ENCODE results near the gene PTPRM. TPM values are rescaled to one million over a fixed set of nuclear protein-coding genes. Genes with fewer than 3 reads are reported as not detected.

Gene PTPRM
- total and polyA plus RNA-seq, 12 donors: 31.7 to 116 (median 61.2) TPM

- Histone ChIP-seq H3K4me1 (replicated peaks in 1 of 2) (peaks cover 0 to 11% of the 10 kb centered on the region in 2 donors), H3K4me3 (no peak overlapping the region), H3K27ac (no peak overlapping the region), H3K36me3 (replicated peaks in 1 of 2) (no peaks in the 10 kb centered on the region), H3K27me3 (no peaks in the 10 kb centered on the region), H3K9me3 (replicated peaks in 1 of 3) (peaks cover 0 to 8% (median 0%) of the 10 kb centered on the region in 3 donors)
- 78 to 90% (median 83%) methylated on average over 1 of the region's 1 CpG for WGBS, 4 donors
- TF ChIP-seq POLR2A (IDR thresholded peaks at IDR 0.05) (no peak), CTCF (IDR thresholded peaks at IDR 0.05) (no peak)
- no peak for DNase-seq
- intact Hi-C loops (cut with DNase I): no loop called here
Observed at GRCh38 chr18:8034674-8035073, 467.6 kb downstream of the PTPRM start.

GRCh38 chr18:8036551-8036950 lies 469.4 kb downstream of the PTPRM start:
- Histone ChIP-seq H3K27me3 (no peaks in the 10 kb centered on the region), H3K4me3 (no peak overlapping the region), H3K4me1 (replicated peaks in 1 of 2) (peaks cover 0 to 11% of the 10 kb centered on the region in 2 donors), H3K36me3 (replicated peaks in 1 of 2) (no peaks in the 10 kb centered on the region), H3K9me3 (replicated peaks in 1 of 3) (no peaks in the 10 kb centered on the region), H3K27ac (no peak overlapping the region)
- DNase-seq: no peak
- no peak for TF ChIP-seq POLR2A (IDR thresholded peaks at IDR 0.05)
- TF ChIP-seq CTCF (IDR thresholded peaks at IDR 0.05): no peak
- intact Hi-C loops (cut with DNase I): no loop called here
- 64 to 98% (median 88%) methylated on average over 3 of the region's 3 CpGs for WGBS, 4 donors

- H3K4me1 ChIP-seq (replicated peaks in 1 of 2): peaks cover 0 to 11% of the 10 kb centered on the region in 2 donors
- DNase-seq: no peak
- no peaks in the 10 kb centered on the region for H3K9me3 ChIP-seq (replicated peaks in 1 of 3)
- no peaks in the 10 kb centered on the region for H3K27me3 ChIP-seq
- H3K36me3 ChIP-seq (replicated peaks in 1 of 2): no peaks in the 10 kb centered on the region
- TF ChIP-seq POLR2A (IDR thresholded peaks at IDR 0.05) (no peak), CTCF (IDR thresholded peaks at IDR 0.05) (no peak)
- no peak overlapping the region for H3K4me3 ChIP-seq
- intact Hi-C loops (cut with DNase I): no loop called here
- WGBS, 4 donors: 46 to 73% (median 58%) methylated on average over 1 of the region's 1 CpG
- H3K27ac ChIP-seq: no peak overlapping the region
Observed at GRCh38 chr18:8037296-8037695, 470.2 kb downstream of the PTPRM start.

- intact Hi-C loops (cut with DNase I): no loop called here
- TF ChIP-seq POLR2A (IDR thresholded peaks at IDR 0.05): no peak
- no peak for TF ChIP-seq CTCF (IDR thresholded peaks at IDR 0.05)
- no peak for DNase-seq
- no peaks in the 10 kb centered on the region for H3K27me3 ChIP-seq
- peaks cover 0 to 11% of the 10 kb centered on the region in 2 donors for H3K4me1 ChIP-seq (replicated peaks in 1 of 2)
- no peaks in the 10 kb centered on the region for H3K9me3 ChIP-seq (replicated peaks in 1 of 3)
- no peaks in the 10 kb centered on the region for H3K36me3 ChIP-seq (replicated peaks in 1 of 2)
- H3K27ac ChIP-seq: no peak overlapping the region
- no peak overlapping the region for H3K4me3 ChIP-seq
Observed at GRCh38 chr18:8040021-8040420, 472.9 kb downstream of the PTPRM start.
